ENCODE data around the gene ANAPC1. TPM values are rescaled to one million over a fixed set of nuclear protein-coding genes. Genes with fewer than 3 reads are reported as not detected.
"Not testable (repeated sequence)": the region's sequence is repeated elsewhere in the genome, so short reads cannot be mapped to it uniquely, and the experiment has no call there.

The ANAPC1 gene
- total and polyA plus RNA-seq, 4 donors: 3.5 to 36.9 (median 19.4) TPM

- H3K27ac ChIP-seq (ENCODE audit: low read depth in 1 of 2, low read length in 2 of 2): peak overlapping the region; percentile 56 to 79
- H3K4me3 ChIP-seq (ENCODE audit: low read depth in 1 of 3, low read length in 3 of 3); H3K27me3 ChIP-seq (ENCODE audit: control insufficient read depth in 4 of 4, insufficient read depth in 4 of 4, low read length in 3 of 4); H3K36me3 ChIP-seq (ENCODE audit: control insufficient read depth in 4 of 4, insufficient read depth in 3 of 4, low read depth in 1 of 4, low read length in 3 of 4); H3K9me3 ChIP-seq (ENCODE audit: control insufficient read depth in 4 of 4, low read length in 3 of 4); H3K9ac ChIP-seq (ENCODE audit: low read depth in 1 of 2, low read length in 2 of 2); DNase-seq (ENCODE audit: low spot score): not testable (repeated sequence)
- 70% methylated on average over 7 of the region's 7 CpGs for WGBS
- peaks cover 11 to 53% (median 49%) of the 10 kb centered on the region in 4 donors for H3K4me1 ChIP-seq (ENCODE audit: control insufficient read depth in 4 of 4, insufficient read depth in 4 of 4, low read length in 3 of 4)
Observed at GRCh38 chr2:111911295-111911977, 27.4 kb upstream of the ANAPC1 start.

GRCh38 chr2:111910609-111911277, 26.8 kb upstream of the ANAPC1 start:
- Histone ChIP-seq H3K36me3 (ENCODE audit: control insufficient read depth in 4 of 4, insufficient read depth in 3 of 4, low read depth in 1 of 4, low read length in 3 of 4) (no peaks in the 10 kb centered on the region), H3K9me3 (ENCODE audit: control insufficient read depth in 4 of 4, low read length in 3 of 4) (no peaks in the 10 kb centered on the region), H3K4me1 (ENCODE audit: control insufficient read depth in 4 of 4, insufficient read depth in 4 of 4, low read length in 3 of 4) (peaks cover 11 to 55% (median 52%) of the 10 kb centered on the region in 4 donors), H3K27ac (ENCODE audit: low read depth in 1 of 2, low read length in 2 of 2) (peak overlapping the region; percentile 56 to 79), H3K4me3 (ENCODE audit: low read depth in 1 of 3, low read length in 3 of 3) (no peak overlapping the region), H3K9ac (ENCODE audit: low read depth in 1 of 2, low read length in 2 of 2) (no peak overlapping the region), H3K27me3 (ENCODE audit: control insufficient read depth in 4 of 4, insufficient read depth in 4 of 4, low read length in 3 of 4) (no peaks in the 10 kb centered on the region)
- TF ChIP-seq CTCF (IDR thresholded peaks at IDR 0.05; ENCODE audit: low read depth, low read length, missing input control) (no peak), RXRA (IDR thresholded peaks at IDR 0.05) (peak; percentile 65 to 86), SP1 (IDR thresholded peaks at IDR 0.05) (peak; percentile 65), HNF4A (conservative IDR thresholded peaks at IDR 0.05) (peak in 1 of 2 donors; percentile 35), REST (IDR thresholded peaks at IDR 0.05) (no peak), RAD21 (IDR thresholded peaks at IDR 0.05) (peak in 1 of 2 donors; percentile 9), YY1 (IDR thresholded peaks at IDR 0.05) (peak; percentile 21)
- no peak for DNase-seq (ENCODE audit: low spot score)
- 39% methylated on average over 2 of the region's 2 CpGs for WGBS

GRCh38 chr2:111909997-111910396, 26.0 kb upstream of the ANAPC1 start:
- H3K4me3 ChIP-seq (ENCODE audit: low read depth in 1 of 3, low read length in 3 of 3); H3K27ac ChIP-seq (ENCODE audit: low read depth in 1 of 2, low read length in 2 of 2); DNase-seq (ENCODE audit: low spot score); H3K9me3 ChIP-seq (ENCODE audit: control insufficient read depth in 4 of 4, low read length in 3 of 4); H3K27me3 ChIP-seq (ENCODE audit: control insufficient read depth in 4 of 4, insufficient read depth in 4 of 4, low read length in 3 of 4); H3K9ac ChIP-seq (ENCODE audit: low read depth in 1 of 2, low read length in 2 of 2); H3K36me3 ChIP-seq (ENCODE audit: control insufficient read depth in 4 of 4, insufficient read depth in 3 of 4, low read depth in 1 of 4, low read length in 3 of 4): not testable (repeated sequence)
- H3K4me1 ChIP-seq (ENCODE audit: control insufficient read depth in 4 of 4, insufficient read depth in 4 of 4, low read length in 3 of 4): peaks cover 11 to 56% (median 54%) of the 10 kb centered on the region in 4 donors
- 93% methylated on average over 4 of the region's 4 CpGs for WGBS

All from liver (tissue), 9 donors.